ENCODE measurements around the gene IL11RA. TPM values are rescaled to one million over a fixed set of nuclear protein-coding genes. Genes with fewer than 3 reads are reported as not detected.

IL11RA gene
- total and polyA plus RNA-seq, 9 of the 15 experiments (the other 6 are each of a cell fraction or from before 2014, with no cell fraction given) = 0.11 to 5.8 (median 2.8) TPM

DNA sequence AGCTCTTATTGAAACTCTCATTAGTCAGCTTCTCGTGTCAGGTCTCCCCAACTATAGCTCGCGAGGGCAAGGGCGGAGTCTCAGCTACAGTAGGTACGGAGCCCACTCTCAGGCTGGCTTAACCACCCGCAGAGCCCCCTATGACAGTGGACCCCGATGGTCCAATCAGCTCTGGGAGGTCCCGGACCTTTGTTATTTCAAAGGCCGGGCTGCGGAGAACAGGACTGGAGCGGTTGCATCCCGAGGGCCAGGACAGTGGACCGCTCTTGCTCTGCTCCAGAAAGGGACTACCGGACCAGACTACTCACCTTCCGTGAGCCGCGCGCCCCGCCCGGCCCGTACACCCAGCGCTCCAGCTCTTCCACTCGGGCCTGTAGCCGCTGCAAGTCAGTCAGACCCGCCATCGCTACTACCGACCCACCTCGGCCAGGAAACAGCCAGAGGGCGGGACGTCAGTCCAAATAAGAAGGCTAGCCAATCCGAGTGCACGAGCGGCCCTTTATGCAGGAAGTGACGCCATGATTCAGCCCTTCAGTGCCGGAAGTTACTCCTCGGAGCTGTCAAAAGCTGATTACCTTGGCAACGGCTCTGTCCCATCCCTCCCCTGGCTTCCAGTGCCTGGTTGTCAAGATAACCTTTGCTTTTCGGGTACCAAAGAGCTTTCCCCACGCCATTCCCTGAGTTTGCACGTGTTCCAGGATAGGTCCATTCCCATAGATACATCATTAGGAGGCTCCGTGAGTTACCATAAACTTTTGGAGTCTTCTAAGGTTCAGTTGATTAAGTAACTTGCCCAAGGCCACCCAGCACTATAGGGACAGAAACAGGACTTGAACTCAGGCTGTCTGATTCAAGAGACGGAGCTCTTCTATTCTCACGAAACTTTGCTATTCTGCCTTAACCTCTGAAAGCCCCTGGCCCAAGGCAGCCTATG, 31.7 kb upstream of the IL11RA start, which contains the start of gene DCTN3 (continued):
- no peak for TF ChIP-seq TSHZ1 (CRISPR knock-in tag; IDR thresholded peaks at IDR 0.05)
- TF ChIP-seq NEUROD1 (IDR thresholded peaks at IDR 0.05; ENCODE audit: borderline replicate concordance, low read depth, low read length, partially characterized antibody) = no peak
- TF ChIP-seq, protein P1, sequence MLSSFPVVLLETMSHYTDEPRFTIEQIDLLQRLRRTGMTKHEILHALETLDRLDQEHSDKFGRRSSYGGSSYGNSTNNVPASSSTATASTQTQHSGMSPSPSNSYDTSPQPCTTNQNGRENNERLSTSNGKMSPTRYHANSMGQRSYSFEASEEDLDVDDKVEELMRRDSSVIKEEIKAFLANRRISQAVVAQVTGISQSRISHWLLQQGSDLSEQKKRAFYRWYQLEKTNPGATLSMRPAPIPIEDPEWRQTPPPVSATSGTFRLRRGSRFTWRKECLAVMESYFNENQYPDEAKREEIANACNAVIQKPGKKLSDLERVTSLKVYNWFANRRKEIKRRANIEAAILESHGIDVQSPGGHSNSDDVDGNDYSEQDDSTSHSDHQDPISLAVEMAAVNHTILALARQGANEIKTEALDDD (IDR thresholded peaks at IDR 0.05) = no peak
- TF ChIP-seq, protein P2, sequence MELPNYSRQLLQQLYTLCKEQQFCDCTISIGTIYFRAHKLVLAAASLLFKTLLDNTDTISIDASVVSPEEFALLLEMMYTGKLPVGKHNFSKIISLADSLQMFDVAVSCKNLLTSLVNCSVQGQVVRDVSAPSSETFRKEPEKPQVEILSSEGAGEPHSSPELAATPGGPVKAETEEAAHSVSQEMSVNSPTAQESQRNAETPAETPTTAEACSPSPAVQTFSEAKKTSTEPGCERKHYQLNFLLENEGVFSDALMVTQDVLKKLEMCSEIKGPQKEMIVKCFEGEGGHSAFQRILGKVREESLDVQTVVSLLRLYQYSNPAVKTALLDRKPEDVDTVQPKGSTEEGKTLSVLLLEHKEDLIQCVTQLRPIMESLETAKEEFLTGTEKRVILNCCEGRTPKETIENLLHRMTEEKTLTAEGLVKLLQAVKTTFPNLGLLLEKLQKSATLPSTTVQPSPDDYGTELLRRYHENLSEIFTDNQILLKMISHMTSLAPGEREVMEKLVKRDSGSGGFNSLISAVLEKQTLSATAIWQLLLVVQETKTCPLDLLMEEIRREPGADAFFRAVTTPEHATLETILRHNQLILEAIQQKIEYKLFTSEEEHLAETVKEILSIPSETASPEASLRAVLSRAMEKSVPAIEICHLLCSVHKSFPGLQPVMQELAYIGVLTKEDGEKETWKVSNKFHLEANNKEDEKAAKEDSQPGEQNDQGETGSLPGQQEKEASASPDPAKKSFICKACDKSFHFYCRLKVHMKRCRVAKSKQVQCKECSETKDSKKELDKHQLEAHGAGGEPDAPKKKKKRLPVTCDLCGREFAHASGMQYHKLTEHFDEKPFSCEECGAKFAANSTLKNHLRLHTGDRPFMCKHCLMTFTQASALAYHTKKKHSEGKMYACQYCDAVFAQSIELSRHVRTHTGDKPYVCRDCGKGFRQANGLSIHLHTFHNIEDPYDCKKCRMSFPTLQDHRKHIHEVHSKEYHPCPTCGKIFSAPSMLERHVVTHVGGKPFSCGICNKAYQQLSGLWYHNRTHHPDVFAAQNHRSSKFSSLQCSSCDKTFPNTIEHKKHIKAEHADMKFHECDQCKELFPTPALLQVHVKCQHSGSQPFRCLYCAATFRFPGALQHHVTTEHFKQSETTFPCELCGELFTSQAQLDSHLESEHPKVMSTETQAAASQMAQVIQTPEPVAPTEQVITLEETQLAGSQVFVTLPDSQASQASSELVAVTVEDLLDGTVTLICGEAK (IDR thresholded peaks at IDR 0.05) = peak; percentile 96
- TF ChIP-seq, protein P2 (CRISPR knock-in tag; IDR thresholded peaks at IDR 0.05) = no peak
- TF ChIP-seq HDAC1 (IDR thresholded peaks at IDR 0.05) = no peak
- peak; percentile 62 for TF ChIP-seq NFYB (IDR thresholded peaks at IDR 0.05; ENCODE audit: extremely low read depth, insufficient read length)
- TF ChIP-seq ZNF347 (CRISPR knock-in tag; IDR thresholded peaks at IDR 0.05; ENCODE audit: low read depth) = no peak
